Measurements from ENCODE around the gene RAVER1.
"Not testable (repeated sequence)": the region's sequence is repeated elsewhere in the genome, so short reads cannot be mapped to it uniquely, and the experiment has no call there.

Gene RAVER1

GRCh38 chr19:10344780-10345179 is 11.5 kb upstream of the RAVER1 start:
- in situ Hi-C loops (cut with HindIII; ENCODE audit: low sequenced_read_pairs) = no loop called here

DNA sequence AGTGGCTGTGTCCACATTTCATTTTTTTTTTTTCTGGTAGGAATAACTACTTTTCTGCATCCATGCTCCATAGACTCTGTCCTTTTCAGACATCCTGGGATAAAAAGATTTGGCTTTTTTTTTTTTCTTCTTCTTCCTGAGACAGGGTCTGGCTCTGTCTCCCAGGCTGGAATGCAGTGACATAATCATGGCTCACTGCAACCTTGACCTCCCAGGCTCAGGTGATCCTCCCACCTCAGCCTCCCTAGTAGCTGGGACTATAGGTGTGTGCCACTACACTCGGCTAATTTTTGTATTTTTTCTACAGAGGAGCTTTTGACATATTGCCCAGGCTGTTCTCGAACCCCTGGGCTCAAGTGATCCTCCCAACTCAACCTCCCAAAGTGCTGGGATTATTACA is 10.2 kb upstream of the RAVER1 start:
- in situ Hi-C loops (cut with HindIII; ENCODE audit: low sequenced_read_pairs) = no loop called here

GRCh38 chr19:10339977-10340376 is 6.6 kb upstream of the RAVER1 start:
- in situ Hi-C loops (cut with HindIII; ENCODE audit: low sequenced_read_pairs) = no loop called here

- in situ Hi-C loops (cut with HindIII; ENCODE audit: low sequenced_read_pairs) = no loop called here
Observed at GRCh38 chr19:10339380-10339960, 6.1 kb upstream of the RAVER1 start, which contains the start of gene ICAM3. ICAM3 (minus strand) TSS chr19:10339624; CDS start chr19:10339614, 10 bp downstream.

DNA sequence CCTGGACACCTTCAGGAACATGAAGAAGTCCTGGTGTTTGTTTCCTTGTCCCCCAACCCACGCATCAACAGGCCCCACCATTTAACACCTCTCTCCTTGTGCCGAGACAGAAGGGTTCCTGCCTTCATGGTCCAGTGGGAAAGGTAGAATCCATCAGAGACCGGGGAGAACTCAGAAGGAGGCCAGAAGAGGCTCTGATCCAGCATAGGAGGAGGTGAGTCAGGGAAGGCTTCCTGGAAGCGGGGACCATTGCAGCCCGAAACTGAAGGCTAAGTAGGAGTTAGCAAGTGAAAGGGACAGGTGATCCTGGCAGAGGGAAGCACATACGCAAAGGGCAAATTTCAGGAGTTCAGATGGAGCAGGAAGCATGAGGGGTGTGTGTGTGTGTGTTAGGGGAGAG is 5.6 kb upstream of the RAVER1 start:
- in situ Hi-C loops (cut with HindIII; ENCODE audit: low sequenced_read_pairs) = no loop called here

DNA sequence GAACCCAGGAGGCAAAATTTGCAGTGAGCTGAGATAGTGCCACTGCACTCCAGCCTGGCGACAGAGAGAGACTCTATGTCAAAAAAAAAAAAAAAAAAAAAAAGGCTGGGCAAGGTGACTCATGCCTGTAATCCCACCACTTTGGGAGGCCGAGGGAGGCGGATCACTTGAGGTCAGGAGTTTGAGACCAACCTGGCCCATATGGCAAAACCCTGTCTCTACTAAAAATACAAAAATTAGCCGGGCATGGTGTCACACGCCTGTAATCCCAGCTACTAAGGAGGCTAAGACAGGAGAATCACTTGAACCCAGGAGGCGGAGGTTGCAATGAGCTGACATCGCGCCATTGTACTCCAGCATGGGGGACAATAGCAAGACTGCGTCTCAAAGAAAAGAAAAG is 3.4 kb upstream of the RAVER1 start:
- in situ Hi-C loops (cut with HindIII; ENCODE audit: low sequenced_read_pairs) = not testable (repeated sequence)

DNA sequence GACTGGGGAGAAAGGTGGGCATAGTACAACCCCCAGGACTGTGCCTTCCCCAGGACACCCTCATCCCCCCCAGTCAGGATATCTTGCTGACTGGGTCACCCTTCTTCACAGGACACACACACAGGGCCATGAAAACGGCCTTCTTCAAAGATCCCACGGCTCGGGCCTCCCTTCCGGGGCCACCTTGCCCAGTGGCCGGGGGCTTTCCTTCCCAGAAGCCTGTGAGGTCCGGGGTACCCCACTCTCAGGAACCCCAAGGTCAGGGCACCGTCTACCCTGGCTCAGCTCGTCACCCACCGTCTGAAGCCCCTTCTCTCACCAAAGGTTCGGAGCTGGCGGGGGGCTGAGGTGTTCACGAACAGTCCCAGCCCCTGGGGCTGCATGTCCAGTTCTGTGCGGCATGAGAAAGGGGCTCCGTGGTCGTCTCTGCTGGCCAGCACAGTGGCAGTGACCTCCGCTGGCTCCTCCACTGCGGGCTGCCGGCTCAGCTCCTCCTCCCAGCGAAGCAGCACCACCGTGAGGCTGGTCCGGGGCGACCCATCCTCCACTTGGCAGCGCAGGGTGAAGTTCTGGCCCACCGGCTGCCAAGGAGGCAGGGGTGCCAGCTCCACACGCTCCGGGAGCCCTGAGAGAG is 2.1 kb upstream of the RAVER1 start:
- in situ Hi-C loops (cut with HindIII; ENCODE audit: low sequenced_read_pairs) = no loop called here

DNA sequence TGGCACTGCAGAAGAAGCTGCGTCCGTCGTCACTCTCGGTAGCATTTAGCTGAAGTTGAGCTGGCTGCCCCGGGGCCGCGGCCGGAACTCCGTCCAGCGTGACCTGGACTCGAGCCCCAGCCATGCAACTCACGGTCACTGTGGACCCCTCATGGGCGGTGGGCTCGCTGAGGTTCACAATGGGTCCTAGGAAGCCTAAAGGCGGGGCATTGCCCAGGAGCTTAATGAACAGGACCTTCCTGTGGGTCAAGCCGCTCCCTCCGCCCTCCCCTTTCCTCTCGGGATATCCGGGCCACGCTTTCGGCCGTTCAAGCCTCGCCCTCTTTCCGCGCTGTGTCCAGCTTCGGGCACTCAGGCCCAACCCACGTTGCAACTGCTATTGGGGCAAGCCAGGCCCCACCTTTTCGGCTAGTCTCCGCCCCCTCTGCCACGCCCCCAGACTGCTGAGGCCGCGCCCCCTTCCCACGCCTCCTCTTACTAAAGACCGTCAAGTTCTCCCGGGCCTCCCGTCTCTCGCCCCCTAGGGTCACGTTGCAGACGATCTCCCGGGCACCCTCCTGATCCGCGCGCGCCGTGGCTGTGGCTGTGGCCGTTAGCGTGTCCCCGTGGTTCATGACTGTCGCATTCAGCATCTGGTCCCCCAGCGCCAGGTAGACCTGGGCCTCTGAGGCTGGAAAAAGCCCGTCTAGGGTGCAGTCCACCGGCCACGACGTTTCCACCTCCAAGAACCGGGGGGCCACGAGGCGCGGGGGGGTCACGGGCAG is 1.4 kb upstream of the RAVER1 start:
- in situ Hi-C loops (cut with HindIII; ENCODE audit: low sequenced_read_pairs) = no loop called here

- in situ Hi-C loops (cut with HindIII; ENCODE audit: low sequenced_read_pairs) = no loop called here
Observed at GRCh38 chr19:10333758-10334587, 644 bp upstream of the RAVER1 start.

DNA sequence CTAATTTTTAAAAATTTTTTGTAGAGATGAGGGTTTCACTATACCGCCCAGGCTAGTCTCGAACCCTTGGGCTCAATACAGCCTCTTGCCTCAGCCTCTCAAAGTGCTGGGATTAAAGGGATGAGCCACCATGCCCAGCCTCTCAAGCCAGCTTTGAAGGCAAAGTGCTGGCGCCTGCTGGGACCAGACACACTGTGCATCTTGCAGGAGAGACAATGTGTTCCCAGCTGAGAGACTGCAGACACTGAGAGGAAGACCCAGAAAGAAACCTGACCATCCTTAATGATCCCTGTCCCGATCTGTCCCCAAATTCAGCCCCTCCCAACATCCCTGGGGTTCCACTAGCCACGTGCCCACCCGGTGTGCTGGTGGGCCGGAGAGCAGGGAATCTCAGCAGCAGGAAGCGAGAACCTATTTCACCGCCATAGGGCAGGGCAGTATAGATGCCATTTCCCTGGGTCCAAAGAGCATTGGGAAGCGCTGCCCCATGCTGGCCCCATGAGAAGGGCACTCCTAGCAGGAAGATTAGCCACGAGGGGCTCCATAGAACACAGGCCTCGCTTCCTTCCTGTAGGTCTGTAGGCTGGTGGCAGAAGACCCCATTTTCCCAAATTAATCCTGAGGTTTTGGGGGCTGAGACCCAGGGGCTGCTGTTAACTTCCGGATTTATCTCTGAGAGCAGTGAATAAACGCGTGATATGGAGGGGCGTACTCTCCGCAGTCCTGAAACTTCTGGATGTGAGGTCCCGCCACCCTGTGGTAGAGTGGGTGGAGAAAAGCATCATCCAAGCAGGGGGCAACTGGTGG is 968 bp downstream of the RAVER1 start:
- in situ Hi-C loops (cut with HindIII; ENCODE audit: low sequenced_read_pairs) = no loop called here

- in situ Hi-C loops (cut with HindIII; ENCODE audit: low sequenced_read_pairs) = no loop called here
Observed at GRCh38 chr19:10329555-10329954, 3.8 kb downstream of the RAVER1 start.

DNA sequence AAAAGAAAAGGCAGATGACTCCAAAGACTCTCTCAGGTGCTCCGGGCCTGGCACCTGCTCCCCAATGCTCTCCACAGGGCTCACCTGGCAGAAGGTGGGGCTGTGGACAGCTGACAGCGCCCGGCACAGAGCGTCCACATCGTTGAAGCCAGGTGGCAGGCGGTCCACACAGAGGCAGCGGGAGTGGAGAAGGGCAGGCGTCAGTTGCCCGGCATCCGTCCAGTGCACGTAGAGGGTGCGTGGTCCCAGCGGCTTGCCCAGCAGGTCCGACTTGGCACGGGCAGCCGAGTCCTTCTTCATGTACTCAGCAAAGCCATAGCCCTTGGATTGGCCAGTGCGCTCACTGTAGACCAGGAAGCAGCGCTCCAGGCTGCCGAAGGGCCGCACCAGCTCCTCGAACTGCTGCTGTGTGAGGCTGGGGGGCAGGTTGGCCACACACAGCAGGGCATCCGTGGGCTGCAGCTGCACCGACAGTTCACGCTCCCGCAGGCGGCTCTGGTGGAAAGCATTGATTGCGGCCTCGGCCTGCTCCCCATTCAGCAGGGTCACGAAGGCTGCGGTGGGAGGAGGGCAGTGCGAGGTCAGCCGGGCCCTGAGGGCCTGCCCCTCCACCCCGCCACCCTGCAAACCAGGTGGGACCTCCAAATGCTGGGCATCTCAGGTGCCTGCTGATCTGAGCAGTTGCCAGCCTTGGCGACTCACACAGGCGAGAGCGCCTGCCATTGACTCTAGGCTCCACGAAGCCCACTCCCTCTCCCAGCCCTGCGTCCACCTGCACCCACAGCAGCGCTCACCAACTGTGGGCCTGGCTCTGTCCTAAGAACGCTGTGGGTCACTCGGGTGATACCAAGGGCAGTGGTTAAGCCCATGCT is 4.5 kb downstream of the RAVER1 start:
- in situ Hi-C loops (cut with HindIII; ENCODE audit: low sequenced_read_pairs) = no loop called here

GRCh38 chr19:10327793-10328192 is 5.5 kb downstream of the RAVER1 start:
- in situ Hi-C loops (cut with HindIII; ENCODE audit: low sequenced_read_pairs) = no loop called here

DNA sequence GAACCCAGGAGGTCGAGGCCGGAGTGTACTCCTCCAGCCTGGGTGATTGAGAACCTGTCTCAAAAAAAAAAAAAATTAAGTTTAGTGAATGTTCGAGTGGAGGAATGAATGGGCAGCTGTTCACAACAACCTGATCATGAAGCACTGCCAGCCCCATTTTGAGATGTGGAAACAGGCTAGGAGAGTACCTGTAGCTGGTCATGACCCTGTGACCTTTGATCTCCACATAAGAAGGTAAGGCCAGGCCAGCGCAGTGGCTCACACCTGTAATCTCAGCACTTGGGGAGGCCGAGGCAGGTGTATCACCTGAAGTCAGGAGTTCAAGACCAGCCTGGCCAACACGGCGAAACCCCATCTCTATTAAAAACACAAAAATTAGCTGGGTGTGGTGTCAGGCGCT is 7.6 kb downstream of the RAVER1 start:
- in situ Hi-C loops (cut with HindIII; ENCODE audit: low sequenced_read_pairs) = no loop called here

GRCh38 chr19:10321874-10322835 is 11.2 kb downstream of the RAVER1 start:
- in situ Hi-C loops (cut with HindIII; ENCODE audit: low sequenced_read_pairs) = no loop called here

GRCh38 chr19:10321417-10321797 is 11.9 kb downstream of the RAVER1 start:
- in situ Hi-C loops (cut with HindIII; ENCODE audit: low sequenced_read_pairs) = no loop called here

- in situ Hi-C loops (cut with HindIII; ENCODE audit: low sequenced_read_pairs) = no loop called here
Observed at GRCh38 chr19:10320602-10321416, 12.5 kb downstream of the RAVER1 start.
